ENCODE measurements around the gene ATG9A. TPM values are rescaled to one million over a fixed set of nuclear protein-coding genes. Genes with fewer than 3 reads are reported as not detected.

The ATG9A gene
- total RNA-seq, 1 experiment from 2014 or later, result 46.4 TPM

- Histone ChIP-seq H2AFZ (ENCODE audit: low read length) (no peak overlapping the region), H3K79me2 (ENCODE audit: insufficient read depth, low read length) (no peaks in the 10 kb centered on the region), H3T11ph (ENCODE audit: low read length) (no peak overlapping the region), H3K9ac (ENCODE audit: extremely low read depth, insufficient read length, low read length) (no peak overlapping the region), H4K5ac (ENCODE audit: insufficient read length, low read depth, low read length) (no peak overlapping the region), H2BK5ac (ENCODE audit: insufficient read length, low read length) (no peak overlapping the region), H2BK120ac (ENCODE audit: low read depth, low read length, poor library complexity, severe bottlenecking) (no peak overlapping the region), H3K79me1 (ENCODE audit: insufficient read depth, low read depth, low read length, poor library complexity, severe bottlenecking) (no peaks in the 10 kb centered on the region), H3K4me1 (ENCODE audit: insufficient read depth, low read length) (peaks cover 3% of the 10 kb centered on the region; the same call in 1 of the 2 replicates), H2BK20ac (ENCODE audit: low read depth, low read length, poor library complexity, severe bottlenecking) (no peak overlapping the region), H2BK12ac (ENCODE audit: insufficient read length, low read depth, low read length) (no peak overlapping the region), H3K23ac (ENCODE audit: insufficient read length, low read depth, low read length) (no peak overlapping the region), H3K9me3 (ENCODE audit: control insufficient read depth, low read depth, low read length) (no peaks in the 10 kb centered on the region), H4K20me1 (ENCODE audit: control insufficient read depth, insufficient read depth, insufficient read length) (no peaks in the 10 kb centered on the region), H3K23me2 (ENCODE audit: insufficient read length, low read depth, low read length, poor library complexity, severe bottlenecking) (peaks cover 22% of the 10 kb centered on the region), H3K4me2 (ENCODE audit: insufficient read depth, insufficient read length, low read length) (peak overlapping the region; percentile 72), H3K4ac (ENCODE audit: low read depth, low read length) (no peak overlapping the region), H2AK5ac (ENCODE audit: insufficient read length, low read length) (no peak overlapping the region), H3K27me3 (ENCODE audit: insufficient read depth, low read length) (peaks cover 21% of the 10 kb centered on the region), H2BK15ac (ENCODE audit: low read depth, low read length) (no peak overlapping the region), H3K27ac (ENCODE audit: insufficient read length, low read depth, low read length) (no peak overlapping the region), H3K56ac (ENCODE audit: insufficient read length, low read depth, low read length) (no peak overlapping the region), H3K14ac (ENCODE audit: insufficient read depth, low read length) (no peak overlapping the region), H4K91ac (ENCODE audit: insufficient read length, low read depth, low read length) (no peak overlapping the region), H4K8ac (replicated peaks; ENCODE audit: insufficient read length, low read depth, low read length) (no peak overlapping the region), H3K18ac (ENCODE audit: insufficient read length, low read depth, low read length) (no peak overlapping the region)
- Mint-ChIP-seq H3K4me1 (peaks cover 19 to 25% of the 10 kb centered on the region in 2 experiments), H3K4me3 (peak overlapping the region; percentile 14 to 69), H3K36me3 (ENCODE audit: insufficient read depth in 1 of 3, low read depth in 3 of 3) (peaks cover 9 to 12% (median 11%) of the 10 kb centered on the region in 3 experiments; a peak in 5 of 7 replicates), H3K27ac (no peak overlapping the region; a peak in 1 of 7 replicates), H3K27me3 (ENCODE audit: low read depth) (peaks cover 82% of the 10 kb centered on the region), H3K9me3 (peaks cover 0 to 2% of the 10 kb centered on the region in 2 experiments; a peak in 3 of 5 replicates)
- no peak for DNase-seq
- TF ChIP-seq, protein P1, sequence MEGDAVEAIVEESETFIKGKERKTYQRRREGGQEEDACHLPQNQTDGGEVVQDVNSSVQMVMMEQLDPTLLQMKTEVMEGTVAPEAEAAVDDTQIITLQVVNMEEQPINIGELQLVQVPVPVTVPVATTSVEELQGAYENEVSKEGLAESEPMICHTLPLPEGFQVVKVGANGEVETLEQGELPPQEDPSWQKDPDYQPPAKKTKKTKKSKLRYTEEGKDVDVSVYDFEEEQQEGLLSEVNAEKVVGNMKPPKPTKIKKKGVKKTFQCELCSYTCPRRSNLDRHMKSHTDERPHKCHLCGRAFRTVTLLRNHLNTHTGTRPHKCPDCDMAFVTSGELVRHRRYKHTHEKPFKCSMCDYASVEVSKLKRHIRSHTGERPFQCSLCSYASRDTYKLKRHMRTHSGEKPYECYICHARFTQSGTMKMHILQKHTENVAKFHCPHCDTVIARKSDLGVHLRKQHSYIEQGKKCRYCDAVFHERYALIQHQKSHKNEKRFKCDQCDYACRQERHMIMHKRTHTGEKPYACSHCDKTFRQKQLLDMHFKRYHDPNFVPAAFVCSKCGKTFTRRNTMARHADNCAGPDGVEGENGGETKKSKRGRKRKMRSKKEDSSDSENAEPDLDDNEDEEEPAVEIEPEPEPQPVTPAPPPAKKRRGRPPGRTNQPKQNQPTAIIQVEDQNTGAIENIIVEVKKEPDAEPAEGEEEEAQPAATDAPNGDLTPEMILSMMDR (conservative IDR thresholded peaks at IDR 0.05), result no peak
- no CpG with 5 or more reads among the region's 12 CpGs for WGBS (ENCODE audit: extremely low coverage, insufficient read length, low lambda C conversion rate)
Measured at GRCh38 chr2:219254590-219255201, 25.3 kb upstream of the ATG9A start.

Measured in H9 (cell line).